ENCODE measurements around the gene NRP1.

DNA sequence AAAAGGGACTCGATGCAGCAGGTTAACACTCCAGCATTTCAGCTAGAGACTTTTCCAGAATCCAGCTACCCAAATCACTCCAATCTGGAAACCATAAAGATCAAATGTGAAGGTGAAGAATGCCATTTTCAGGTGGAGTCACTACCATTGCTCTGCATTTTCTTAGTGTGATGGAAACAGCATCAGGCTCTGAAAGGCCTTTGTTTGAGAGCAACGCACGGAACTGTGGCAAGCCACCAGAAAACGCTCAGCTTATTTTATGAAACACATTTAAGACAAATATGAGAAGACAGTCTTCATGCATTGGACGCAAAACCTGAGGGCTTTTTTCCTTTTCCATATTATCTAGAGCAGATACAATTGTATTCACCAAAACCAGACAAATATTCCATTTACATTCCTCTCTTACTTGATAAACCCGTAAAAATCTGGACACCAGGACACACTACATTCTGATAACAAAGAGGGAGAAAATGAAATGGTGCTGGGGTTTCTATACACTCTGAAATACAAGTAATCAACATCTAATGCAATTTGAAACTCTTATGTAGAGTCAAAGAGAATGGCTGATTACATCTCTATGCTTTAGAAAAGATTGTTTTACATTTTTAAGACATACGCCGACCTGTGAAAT lies 99.1 kb downstream of the NRP1 start:
- TF ChIP-seq POLR2A (IDR thresholded peaks at IDR 0.05) (no peak), EP300 (IDR thresholded peaks at IDR 0.05) (no peak)
- TF ChIP-seq, protein P1, sequence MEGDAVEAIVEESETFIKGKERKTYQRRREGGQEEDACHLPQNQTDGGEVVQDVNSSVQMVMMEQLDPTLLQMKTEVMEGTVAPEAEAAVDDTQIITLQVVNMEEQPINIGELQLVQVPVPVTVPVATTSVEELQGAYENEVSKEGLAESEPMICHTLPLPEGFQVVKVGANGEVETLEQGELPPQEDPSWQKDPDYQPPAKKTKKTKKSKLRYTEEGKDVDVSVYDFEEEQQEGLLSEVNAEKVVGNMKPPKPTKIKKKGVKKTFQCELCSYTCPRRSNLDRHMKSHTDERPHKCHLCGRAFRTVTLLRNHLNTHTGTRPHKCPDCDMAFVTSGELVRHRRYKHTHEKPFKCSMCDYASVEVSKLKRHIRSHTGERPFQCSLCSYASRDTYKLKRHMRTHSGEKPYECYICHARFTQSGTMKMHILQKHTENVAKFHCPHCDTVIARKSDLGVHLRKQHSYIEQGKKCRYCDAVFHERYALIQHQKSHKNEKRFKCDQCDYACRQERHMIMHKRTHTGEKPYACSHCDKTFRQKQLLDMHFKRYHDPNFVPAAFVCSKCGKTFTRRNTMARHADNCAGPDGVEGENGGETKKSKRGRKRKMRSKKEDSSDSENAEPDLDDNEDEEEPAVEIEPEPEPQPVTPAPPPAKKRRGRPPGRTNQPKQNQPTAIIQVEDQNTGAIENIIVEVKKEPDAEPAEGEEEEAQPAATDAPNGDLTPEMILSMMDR (IDR thresholded peaks at IDR 0.05): no peak
